SK-N-DZ (cell line): ENCODE results near the gene SEH1L.
"Not testable (repeated sequence)": the region's sequence is repeated elsewhere in the genome, so short reads cannot be mapped to it uniquely, and the experiment has no call there.

ENCODE experiments used
- DNase-seq: peaks from one replicate; pipeline ENCODE4 v3.0.0-alpha.2; 2015; ENCODE audit warnings: low spot score

Gene SEH1L

GRCh38 chr18:12995952-12996477 is 48.2 kb downstream of the SEH1L start:
- no peak for DNase-seq

DNA sequence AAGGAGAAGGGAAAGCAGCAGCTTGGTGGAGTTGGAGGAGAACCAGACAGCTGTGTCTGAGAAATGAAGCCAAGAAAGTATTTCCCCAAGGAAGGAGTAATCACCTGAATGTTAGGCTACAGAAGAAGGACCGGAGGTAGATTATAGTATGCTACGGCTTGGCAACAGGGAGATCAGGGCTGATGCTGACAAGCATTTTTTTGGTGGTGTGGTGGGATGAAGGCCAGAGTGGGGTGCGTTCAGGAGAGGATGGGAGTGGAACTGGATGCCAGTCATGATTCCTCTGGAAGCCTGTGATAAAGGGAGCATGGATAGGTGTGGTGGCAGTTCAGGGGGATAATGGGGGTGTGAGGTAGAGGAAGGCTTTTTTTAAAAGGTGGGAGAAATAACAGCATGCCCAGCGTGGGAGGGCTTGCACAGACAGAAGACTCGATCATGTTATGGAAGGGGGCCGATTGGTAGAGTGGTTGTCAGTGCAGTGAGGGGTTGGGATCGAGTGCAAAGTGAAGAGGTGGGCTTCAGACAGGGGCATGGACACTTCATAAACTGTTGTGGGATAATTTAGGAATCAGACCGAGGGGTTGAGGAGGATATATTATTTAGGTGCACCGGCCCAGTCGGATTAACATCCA is 49.0 kb downstream of the SEH1L start:
- no peak for DNase-seq

- DNase-seq = not testable (repeated sequence)
Measured at GRCh38 chr18:12997330-12997729, 49.5 kb downstream of the SEH1L start.

GRCh38 chr18:12998332-12999060 is 50.7 kb downstream of the SEH1L start:
- DNase-seq = no peak

GRCh38 chr18:13003466-13003896 is 55.7 kb downstream of the SEH1L start:
- peak; percentile 47 for DNase-seq

- DNase-seq = no peak
Measured at GRCh38 chr18:13004396-13004795, 56.6 kb downstream of the SEH1L start.

DNA sequence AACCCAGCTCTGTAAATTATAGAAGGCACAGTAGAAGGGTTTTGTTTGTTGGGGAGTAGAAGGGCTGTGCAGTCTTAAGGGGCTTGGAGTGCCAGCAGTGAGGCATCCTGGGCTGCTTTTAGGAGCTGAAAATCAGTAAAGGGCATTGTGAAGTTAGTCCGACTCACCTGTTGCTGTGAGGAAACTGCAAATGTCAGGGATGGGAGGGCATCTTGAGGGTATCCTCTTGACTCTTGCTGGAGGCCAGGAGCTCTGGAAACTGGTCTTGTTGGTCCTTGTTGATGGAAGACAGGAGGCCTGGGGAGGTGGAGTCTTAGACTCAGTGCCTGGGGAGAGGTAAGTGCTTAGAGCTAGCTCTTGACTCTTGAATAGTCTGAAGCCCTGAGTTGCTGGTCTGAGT is 57.5 kb downstream of the SEH1L start:
- no peak for DNase-seq

DNA sequence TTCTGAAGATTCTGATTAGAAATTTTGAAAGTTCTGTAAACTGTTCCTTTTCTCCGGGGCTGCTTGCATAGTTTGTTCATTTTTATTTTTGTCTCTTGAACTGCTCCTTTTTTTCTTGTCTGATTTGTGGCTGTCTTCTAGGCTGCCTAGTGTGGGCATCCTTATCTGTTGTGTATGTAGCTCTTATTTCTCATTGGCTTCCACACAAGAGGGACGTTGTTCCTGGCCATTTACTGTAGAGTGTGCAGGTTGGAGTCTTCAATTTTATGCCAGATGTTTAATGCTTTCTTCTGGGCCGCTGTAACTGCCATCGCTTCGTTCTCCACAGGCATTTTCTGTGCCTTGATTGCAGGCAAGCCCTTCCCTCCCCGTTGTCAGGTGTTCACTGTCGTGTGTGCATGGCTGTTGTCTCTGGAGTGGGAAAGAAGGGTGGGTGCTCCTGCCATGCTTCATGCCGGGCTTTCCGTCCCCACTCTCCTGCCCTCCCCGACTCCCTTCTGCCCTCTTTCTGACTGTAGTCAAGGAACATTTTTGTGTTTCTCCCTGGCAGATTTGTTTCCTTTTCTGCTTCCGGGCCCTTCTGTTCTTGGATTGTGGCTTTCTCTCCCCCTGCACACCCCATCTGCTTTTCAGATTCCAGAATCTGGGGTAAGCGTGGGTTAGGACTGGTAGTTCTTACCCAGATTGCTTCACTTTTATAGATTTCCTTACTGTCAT is 58.9 kb downstream of the SEH1L start:
- no peak for DNase-seq

DNA sequence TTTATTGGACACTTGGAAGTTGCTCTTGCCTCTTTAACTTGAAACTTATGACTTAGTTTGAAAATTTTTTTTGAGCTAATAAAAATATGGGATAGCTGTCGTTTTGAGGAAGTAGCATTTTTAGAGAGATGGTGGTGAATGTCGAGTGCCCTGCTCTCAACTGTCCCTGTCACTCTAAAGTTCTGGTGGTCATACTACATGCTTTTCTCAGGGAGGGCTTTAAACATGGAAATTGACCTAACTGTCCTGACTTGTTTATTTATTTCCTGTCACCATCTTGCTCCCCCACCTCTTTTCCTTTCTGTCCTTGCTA is 59.4 kb downstream of the SEH1L start:
- DNase-seq = no peak

DNA sequence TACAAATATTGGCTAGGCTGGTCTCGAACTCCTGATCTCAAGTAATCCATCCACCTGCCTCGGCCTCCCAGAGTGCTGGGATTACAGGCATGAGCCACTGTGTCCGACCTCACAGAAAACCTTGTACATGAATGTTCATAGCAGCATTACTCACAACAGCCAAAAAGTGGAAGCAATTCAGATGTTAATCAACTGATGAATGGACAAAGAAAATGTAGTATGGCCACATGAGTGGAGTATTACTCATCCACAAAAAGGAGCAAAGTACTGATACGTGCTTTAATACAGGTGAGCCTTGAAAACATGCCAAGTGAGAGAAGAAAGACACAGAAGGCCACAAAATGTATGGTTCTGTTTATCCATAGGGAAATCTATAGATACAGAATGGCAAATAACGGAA is 63.9 kb downstream of the SEH1L start:
- DNase-seq = no peak

- DNase-seq = no peak
Measured at GRCh38 chr18:13014232-13014631, 66.4 kb downstream of the SEH1L start.

GRCh38 chr18:13014818-13015217 is 67.0 kb downstream of the SEH1L start:
- DNase-seq = no peak

DNA sequence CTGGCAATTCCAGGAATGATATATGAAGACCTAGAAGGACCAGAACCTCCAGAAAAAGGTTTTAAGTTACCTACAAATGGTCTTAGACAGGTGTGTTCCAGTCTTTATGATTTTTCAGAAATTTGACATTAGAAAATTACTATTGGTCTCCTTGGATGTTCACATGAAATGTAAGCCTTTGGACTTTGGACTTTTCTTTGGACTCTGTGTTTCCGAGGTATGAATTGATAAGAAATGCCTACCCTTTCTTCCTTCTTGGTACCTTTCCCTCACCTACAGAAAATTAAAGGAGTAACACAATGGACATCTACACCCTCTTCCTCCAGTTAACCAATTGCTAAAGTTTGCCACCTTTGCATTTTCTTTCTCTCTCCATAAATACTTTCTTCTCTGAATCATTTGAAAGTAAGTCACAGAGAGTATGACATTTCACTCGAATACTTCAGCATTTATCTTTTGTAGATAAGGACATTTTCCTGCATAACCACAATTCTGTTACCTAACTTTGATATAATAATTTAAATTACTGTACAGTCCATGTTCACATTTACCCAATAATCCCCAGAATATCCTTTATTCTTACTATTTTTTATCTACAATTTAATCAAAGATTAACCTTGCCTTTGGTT is 69.5 kb downstream of the SEH1L start:
- DNase-seq = no peak

GRCh38 chr18:13018374-13018773 is 70.6 kb downstream of the SEH1L start:
- DNase-seq = no peak

DNA sequence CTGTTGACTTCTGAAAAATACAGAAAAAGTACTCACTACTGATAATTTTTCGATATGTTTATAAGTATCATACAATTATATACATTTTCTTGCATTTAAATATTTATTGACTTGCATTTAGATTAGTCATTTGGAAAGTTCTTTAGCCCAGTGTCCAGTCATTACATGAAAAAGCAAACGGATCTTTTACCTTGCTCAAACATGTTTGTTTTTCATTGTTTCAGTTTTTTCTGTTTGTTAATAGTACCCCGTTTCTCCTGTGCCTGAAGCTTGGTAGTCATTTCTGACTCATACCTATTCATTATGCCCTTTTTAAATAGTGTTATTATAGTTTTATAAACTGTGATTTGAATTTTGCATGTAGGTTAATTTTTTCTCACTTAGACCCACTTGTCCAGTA is 71.5 kb downstream of the SEH1L start:
- no peak for DNase-seq

GRCh38 chr18:13022644-13023043 is 74.8 kb downstream of the SEH1L start:
- no peak for DNase-seq

GRCh38 chr18:13025233-13025632 is 77.4 kb downstream of the SEH1L start:
- DNase-seq = no peak

DNA sequence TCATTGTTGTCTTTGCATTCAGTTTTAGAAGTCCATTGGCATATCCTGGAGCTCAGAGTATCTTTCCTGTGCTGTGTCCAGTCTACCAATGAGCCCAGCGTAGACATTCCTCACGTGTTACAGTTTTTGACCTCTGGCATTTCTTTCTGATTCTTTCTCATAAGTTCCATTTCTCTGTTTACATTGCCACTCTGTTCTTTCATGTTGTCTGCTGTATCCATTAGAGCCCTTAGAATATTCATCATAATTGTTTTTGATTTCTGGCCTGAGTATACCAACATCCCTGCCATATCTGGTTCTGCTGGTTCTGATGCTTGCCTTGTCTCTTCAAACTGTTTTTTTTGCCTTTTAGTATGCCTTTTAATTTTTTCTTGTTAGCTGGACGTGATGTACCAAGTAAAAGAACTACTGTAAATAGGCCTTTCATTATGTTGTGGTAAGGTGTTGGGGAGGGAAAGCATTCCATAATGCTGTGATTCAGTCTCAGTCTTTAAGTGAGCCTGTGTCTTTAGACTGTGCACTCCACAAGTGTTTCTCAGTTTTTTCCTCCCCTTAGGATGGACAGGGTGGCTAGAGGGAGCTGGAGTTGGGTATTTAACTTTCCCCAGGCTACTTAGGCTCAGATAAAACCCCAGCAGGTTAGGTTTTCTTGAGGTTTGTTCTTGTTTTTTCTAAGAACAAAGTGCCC is 78.9 kb downstream of the SEH1L start:
- DNase-seq = no peak

DNA sequence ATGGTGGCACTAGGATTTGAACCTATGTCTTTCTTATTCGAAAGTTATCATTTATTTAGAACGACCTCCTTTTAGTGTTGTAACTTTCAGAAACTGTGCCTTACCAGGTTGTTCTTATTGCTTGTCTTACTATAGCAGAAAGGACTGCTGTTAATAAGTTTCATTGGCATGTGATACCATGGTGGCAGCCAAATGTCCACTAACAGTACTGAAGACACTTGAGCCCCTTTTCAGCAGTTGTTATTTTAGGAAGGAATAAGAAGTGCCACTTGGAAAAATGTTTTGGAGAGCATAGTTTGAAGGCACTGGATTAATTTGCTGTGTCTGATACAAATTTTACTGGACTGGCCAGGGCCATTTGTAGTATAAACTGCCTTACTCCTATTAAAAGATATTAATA is 81.1 kb downstream of the SEH1L start:
- DNase-seq = no peak

DNA sequence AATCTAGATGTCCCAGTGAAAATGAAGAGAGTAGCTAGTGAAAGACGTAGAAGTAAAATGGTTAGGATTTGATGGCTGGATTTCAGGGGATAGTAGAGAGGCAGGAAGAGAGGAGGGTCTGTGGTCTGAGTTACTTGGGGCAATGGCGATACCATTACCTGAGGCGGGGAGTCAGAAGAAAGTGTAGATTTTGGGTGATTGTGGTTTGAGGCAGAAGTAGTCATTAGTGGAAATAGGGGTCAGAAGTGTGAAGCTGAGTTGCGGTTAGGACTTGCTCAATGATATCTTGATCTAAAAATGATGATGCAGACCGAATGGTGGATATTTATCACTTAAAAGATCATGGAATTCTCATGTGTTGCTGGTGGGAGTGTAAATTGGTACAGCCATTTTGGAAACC is 84.4 kb downstream of the SEH1L start:
- no peak for DNase-seq

GRCh38 chr18:13035249-13035914 is 87.6 kb downstream of the SEH1L start:
- no peak for DNase-seq
